T follicular helper cell (primary cell): Measurements from ENCODE around the gene RGPD6.
"Not testable (repeated sequence)": the region's sequence is repeated elsewhere in the genome, so short reads cannot be mapped to it uniquely, and the experiment has no call there.

Experiments
- DNase-seq: peaks from one replicate; pipeline ENCODE4 v3.0.0-alpha.2; 2020; ENCODE audit warnings: low read depth
- total RNA-seq, 2 experiments: gene quantifications; one replicate each; lab custom pipeline; 2026; lab: John Stamatoyannopoulos, UW

The RGPD6 gene
- total RNA-seq = 0.42 to 0.43 reads per million in 2 experiments

DNA sequence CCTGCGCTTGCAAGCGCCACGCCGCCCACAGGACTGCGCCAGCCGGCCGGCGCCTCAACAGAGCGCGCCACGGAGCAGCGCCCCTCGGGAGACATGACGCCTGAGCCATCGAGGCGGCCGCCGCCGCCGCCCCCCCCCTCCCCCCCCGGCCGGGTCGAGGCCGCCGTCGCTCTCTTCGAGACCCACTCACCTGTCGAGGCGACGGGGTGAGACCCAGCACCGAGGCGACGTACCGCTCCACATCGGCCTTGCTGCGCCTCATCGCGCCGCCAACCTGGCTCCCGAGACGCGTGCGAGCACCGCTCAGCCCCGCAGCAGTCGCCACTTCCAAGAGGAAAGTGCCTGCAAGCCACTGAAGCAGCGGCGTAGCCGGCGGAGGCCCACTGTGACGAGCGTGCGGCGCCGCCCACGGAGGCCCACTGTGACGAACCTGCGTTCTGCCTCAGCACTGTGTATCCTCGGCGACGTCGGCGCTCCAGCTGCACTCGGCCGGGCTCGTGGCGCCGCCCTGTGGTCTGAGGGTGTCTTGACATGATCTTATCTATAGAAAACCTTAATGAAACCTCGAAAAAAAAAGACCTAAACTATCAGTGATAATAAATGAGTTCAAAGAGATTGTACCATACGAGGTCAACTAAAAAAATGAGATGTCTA is at the start of gene RGPD6:
RGPD6 (minus strand) TSS at position 460 of the 654 bp plus-strand sequence; CDS start at position 262, 198 bp downstream.
- DNase-seq = not testable (repeated sequence)

DNA sequence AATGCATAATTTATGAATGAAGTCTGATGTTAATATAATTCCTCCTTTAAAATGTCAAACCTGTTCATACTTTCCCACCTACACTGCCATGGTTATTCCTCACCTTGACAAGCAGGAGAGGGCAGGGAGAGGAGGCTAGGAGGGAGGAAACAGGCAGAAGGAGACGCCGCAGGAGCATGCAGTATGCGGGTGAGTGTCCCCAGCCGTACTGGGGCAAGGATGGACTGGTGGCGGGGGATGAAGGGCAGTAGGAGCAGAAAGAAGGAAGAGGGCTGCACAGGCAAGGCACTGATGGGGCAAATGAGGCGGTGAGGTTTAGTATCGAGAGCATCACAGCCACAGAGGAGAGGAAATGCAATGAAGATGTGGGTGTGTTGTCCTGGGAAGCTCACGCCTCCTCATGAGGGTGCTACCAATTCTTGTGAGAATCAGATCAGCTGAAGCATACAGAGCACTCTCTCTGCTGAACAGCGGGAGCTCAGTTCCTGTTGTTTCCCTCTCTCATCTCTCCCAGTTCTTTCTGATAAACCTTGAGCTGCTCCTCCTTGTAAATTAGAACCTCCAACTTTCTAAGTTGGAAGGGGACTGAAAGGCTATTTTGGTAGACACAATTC is 42.4 kb upstream of the RGPD6 start:
- DNase-seq = not testable (repeated sequence)

DNA sequence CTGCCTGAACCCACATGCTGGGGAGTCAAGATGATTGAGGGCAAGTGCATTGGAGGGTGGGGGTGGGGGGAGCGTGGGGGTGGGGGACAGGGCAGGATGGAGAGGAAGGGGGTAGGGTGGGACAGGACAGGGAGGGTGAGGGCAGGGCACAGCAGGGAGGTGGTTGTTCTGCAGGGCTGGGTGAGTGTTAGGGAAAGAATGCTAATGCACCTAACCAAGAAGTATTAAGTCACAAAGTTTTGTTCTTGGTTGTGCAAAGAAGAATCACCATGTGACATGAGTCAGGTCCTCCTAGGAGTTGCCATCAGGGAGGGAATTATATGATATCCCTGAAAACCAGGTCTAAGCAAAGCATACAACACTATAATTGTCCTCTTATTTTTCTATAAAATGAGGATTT is 36.9 kb upstream of the RGPD6 start:
- not testable (repeated sequence) for DNase-seq

DNA sequence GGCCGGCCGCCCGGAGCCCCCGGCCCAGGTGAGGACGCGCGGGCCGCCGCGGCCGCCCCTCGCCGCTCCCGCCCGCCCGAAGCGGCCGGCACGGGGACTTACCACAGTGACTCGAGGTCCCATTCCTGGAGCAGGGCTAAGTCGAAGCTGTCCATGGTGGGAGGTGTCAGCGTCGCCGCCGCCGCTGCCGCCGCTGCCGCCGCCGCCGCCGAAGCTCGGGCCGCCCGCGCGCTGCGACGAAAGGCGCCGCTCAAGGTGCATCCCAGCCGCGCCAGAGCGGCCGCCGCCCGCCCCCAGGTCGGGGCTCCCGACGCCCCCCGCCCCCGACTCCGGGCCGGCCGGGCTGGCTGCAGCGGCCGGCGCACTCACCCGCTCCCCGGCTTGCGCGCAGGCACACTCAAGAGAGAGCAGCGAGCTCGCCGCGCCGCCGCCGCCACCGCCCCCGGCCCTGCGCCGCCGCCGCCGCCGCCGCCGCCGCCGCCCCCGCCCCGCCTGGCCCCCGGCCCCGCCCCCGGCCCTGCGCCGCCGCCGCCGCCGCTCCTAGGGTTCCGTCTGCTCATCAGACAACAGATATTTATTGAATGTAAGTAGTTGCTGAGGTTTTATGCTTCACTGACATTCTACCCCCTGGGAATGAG is 33.7 kb upstream of the RGPD6 start:
- DNase-seq = not testable (repeated sequence)

DNA sequence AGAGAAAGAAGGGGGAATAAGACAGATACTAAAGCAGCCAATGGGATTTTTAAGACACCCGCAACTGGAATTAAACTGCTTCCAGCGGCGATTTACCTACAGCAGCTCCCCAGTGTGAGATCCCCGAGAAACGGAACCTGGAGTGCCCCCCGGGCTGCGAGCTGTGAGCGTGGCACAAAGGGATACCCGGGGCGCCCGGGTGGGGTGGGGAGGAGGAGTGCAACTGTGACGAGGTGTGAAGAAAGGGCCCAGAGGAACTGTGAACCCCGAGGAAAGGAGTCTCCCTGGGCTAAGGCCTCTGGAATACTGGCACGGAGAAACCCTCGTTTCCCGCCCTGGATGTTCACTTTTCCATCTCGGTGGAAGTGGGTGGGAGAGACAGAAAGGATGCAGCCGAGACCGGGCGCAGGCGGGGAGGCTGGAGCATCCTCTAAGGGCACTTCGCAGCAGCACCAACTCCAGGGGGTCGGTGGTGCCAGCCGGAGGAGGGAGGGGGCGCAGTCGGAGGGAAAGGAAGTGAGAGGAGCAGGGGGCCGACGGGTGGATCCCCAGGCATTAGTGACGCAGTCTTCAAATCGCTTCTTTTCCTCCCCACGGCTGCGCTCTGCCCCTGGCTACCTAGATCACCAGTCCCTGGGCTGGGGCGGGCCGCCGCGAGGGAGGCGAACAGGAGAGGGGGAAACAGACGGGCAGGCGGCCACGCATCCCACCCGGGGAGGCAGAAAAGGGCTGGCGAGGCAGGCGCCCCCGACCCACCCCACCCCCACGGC is 33.0 kb upstream of the RGPD6 start:
- DNase-seq = not testable (repeated sequence)

DNA sequence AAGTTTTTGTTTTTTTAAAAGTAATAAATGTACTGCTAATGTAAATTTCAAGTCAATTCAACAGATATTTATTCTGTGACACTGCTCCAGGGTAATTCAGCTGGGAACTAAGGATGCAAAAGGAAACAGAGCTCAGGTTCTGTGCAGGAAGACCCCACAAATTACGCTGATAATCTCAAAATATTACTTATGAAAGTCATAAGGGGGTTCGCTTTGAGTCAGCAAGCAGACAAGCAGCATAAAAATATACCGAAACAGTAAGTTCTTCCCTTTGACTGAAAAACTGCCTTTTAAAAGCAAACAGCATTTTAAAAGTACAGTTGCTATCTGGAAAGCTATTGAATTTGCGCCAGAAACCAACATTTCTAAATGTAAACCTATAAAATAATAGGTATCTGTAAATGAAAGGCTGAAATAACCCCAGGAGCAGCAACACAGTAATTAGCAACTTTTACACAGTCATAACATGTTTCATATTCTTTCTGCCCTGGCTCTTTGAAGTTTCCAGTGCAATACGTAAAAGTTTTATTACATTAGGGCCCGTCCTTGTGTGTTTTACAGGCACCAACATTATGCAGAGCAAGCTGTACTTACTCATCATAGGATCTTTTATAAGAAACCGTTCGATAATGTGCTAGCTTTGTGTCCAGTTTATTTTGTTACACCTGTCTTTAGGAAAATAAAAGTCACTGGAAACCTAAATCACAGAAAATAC is 31.9 kb upstream of the RGPD6 start:
- not testable (repeated sequence) for DNase-seq

DNA sequence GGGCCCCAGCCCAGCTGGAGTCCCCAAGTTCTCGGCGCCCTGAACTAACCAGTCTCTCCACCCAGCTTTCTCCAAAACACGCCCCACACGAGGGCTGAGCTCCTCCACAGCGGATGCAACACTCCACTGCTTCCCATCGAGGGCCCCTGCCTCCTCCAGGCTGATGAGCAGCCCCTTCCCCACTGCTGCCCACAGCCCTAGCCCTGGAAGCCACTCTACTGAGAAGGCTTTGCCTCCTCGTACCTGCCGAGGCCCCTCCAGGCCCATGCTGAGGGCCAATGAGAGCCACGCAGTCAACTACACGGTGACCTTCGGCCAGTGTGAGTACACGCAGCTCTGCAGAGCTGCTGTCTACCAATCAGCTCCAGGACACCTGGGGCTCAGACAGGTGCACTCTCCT is 28.0 kb upstream of the RGPD6 start:
- DNase-seq = not testable (repeated sequence)

DNA sequence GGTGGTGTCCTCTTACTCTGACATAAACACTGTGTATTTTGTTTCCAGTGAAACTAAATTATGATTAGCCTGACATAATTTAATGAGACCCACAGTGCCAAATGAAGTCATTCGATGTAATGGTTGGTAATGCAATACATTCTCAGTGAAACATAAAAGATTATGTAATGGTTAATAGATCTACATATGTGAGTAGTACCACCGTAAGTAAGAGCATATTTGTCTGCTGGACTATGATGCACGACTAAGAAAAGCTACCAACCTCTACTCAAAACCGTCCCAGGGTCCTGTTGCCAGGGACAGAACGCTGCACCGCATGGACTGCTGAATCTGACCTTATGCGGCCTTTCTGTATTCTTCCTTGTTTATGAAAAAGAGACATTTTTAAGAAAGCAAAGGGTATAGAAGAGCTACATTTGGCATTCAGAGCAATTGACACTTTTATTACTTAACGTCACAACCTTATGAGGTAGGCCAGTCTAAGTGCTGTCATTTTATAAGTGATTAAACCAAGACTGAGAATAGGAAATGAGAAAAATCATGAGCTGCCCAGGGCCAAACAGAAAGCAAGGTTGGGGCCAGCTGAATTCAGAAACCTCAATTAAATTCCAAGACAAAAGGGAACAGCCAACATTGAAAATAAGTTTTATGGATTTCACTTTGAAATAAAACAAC is 27.0 kb upstream of the RGPD6 start:
- not testable (repeated sequence) for DNase-seq

DNA sequence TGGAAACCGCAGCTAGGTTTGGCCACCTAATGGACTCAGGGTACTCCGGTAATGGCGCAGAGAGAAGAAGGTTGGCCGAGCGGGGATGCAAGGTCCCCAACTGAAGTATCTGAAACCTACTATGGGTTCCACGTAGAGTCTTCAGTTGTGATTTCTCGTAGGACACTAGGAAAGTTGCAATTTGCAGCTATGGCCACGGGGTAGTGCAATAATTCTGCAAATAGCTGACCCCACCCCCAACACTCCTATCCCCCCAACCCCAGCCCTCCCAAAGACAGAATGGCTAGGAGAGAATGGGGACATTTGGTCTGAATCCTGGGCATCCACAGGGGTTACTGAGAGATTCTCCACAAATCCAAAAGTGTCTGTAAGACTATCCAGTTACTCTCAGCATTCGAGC is 25.1 kb upstream of the RGPD6 start:
- DNase-seq = not testable (repeated sequence)

DNA sequence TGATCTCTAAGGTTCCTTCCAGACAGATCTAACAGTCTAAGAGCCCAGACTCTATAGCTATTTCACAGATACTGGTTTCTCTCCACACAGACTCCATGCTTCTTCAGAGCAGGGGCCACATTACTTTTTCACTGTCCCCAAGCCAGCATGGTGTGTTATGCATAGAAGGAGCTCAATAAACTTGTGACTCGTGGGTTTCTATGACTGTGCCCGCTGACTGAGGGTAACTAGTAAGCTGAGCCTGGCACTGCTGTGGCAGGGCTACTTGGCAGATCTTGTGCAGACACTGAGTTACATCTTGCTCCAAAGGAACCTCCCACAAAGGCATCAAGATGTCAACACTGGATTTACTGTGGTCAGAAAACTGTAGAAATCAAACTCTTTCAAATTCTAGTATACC is 15.0 kb upstream of the RGPD6 start:
- DNase-seq = not testable (repeated sequence)

DNA sequence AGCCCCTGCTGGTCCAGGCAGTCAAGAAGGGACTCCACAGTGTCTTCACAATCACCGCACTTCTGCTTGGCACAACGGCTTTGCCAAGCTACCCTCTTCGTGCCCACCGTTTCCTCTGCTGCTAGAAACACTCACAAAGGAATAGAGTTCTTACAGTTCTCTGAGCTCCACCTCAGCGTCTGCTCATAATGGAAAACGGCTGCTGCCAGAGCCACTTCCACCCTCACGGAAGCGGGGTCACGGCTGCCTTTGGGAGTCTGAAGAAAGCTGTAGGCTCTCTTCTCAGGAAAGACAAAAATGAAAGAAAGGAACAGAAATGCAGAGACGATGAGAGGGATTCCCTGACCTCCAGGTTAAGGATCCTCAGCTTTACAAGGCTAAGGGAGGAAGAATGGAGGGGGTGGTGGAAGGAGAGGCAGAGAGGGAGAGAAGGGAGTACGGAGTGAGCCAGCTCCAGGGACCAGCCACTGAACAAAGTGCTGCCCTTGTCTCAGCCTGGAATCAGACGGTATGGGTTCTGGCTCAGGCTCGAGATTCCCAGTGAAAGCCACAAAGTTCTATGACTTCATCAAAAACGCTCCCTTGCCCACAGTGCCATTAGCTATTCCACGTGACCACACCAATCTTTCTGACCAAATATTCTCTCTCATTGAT is 12.8 kb upstream of the RGPD6 start:
- not testable (repeated sequence) for DNase-seq

DNA sequence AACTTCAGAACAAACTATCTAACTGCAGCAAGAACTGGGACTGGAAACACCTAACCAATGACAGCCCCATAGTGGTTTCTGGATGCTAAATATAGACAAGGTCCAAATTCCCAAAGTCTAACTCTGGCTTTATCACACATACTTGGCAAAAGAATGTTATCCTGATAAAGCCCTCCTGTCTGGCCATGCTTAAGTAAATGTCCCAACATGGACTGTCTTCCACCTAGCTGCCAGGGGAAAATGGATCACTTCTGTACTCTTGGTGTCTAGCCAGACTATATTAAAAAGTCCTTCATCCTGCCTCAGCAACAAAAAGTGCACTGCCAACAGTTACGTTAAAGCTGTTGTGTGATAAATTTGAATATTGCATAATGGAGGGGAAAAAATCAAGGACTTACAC is 11.5 kb upstream of the RGPD6 start:
- DNase-seq = not testable (repeated sequence)

DNA sequence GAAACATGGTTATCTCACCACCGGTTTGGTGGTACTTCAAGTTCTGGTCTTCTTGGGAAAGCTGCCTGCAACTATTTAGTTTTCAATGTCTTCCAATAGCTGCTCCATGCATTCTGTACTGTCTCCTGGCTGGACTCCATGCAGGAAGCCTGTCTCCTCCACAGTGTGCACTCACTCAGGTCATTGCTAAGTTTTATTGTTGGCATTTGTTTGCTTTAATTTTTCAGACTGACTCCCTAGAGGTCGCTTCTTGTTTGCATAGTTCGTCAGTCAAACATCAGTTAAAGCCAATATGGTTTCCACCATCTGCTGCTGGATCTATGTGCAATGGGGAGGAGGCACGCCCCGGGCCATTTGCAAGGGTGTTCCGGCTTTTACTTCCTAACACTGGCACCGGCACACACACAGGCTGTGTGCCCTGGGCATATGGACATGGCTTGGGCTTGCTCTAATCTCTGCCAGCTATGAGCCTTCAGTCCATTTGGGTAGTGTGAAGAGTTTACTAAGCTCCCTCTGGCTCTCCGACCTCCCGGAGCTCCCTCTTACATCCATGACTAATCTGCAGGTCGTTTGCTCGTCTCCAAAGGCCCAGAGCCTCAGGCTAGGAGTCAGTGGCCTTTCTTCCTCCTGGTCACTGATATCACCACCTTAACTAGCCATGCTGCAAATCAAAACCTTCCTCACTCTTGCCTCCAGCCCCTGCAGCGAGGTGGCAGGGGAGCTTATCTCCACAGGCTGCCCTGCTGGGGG is 2.4 kb upstream of the RGPD6 start:
- not testable (repeated sequence) for DNase-seq

DNA sequence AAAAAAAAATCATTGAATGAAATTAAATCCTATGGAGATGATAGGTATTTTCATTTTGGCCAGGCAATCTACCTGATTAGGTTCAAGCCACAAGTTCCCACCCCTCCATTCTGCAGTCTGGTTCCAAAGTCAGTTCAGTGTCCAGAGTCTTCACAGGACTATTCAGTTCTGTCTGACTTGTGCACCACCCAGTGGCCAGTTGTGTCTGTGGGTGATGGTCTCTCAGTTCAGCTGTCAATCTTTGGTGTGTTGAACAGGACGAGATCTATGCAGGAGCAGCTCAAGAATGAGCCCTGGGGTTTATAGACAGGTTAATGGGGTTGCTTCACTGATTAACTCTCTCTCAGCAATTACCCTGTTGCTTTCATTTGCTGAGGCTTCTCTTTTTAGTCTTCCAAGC is 1.4 kb upstream of the RGPD6 start:
- DNase-seq = not testable (repeated sequence)

DNA sequence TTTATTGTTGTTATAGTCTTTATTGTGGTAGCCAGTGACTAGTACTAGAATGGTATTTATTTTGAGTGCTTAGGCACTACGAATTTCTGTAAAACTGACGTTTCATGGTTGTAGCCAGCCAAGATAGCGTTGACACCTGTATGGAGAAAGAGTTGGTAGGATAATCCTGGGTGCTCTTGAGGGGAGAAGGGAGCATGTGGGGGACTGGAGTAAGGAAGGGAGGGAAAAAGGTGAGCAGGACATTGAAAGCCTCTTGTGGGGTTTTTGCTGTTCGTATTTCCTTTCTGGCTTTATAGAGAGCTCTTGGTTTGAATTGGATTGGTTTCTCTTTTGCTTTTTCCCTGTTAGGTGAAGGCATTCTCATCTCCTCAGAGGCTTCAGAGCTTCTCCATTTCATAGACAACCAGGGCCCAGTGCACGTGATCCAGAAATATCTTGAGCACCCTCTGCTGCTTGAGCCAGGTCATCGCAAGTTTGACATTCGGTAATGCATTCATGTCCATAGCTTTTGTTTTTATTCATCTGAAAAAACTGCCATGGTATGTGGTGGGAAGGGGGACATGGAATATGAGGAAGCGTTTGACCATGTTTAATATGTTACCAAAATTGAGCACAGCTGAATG is 77.2 kb downstream of the RGPD6 start:
- not testable (repeated sequence) for DNase-seq

DNA sequence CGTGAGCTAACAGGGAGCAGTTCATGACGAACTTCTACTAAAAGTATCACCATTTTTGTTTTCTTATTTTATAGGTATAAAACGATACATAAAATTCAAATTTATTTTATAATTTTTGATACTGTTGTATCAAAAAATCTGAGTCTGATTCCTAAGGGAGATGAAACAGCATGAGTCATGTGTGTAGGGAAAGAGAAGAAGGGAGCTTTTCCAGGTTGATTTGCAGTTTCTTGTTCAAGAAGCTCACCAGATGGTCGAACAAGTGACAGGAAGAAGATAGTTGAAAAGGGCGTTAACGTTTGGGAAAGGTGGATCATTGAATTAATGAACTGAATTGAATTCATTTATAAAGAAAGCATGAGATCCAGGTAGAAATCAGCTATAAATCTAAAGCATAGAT is 81.0 kb downstream of the RGPD6 start:
- not testable (repeated sequence) for DNase-seq

DNA sequence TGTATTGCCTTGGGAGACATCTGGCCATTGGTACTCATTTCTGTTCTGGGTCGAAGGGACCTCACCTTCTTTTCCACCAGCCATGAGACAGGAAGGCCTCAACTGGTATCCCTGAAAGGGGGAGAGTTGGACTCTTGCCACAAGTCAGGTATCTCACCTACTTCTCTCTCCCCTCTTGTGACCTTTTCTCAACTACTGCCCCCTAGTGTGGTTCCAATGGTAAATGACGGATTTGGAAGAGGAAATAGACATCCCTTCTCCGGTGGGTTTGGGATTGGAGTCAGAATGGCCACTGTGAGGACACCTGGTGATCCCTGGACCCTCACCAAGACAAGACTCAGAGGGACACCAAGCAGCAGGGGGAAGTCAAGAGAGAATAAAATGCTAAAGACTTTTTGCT is 82.5 kb downstream of the RGPD6 start:
- DNase-seq = not testable (repeated sequence)

DNA sequence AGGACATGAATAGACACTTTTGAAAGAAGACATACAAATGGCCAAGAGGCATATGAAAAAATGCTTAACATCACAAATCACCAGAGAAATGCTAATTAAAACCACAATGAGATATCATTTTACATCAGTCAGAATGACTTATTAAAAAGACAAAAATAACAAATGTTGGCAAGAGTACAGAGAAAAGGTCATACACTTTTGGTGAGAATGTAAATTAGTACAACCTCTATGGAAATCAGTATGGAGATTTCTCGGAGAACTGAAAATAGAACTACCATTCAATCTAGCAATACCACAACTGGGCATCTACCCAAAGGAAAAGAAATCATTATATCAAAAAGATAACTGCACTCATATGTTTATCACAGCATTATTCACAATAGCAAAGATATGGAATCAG is 88.0 kb downstream of the RGPD6 start:
- not testable (repeated sequence) for DNase-seq

DNA sequence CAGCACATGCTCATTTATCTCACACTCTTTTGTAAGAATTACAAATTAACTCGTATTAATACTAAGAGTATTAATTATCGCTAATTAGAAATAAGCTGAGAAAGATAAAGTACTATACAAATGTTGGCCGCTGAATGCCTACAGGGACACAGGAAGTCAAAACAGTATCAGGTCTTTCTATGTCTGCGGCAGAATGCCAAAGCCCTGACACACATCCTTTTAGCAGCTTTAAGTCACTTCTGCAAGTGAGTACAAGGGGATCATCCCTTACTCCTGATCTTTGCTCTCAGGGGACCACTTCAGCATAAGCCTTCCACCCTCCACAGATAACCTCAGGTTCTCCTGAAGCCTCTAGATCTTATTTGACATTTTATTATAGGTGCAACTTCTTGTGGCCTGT is 94.3 kb downstream of the RGPD6 start:
- DNase-seq = not testable (repeated sequence)
